IMR-90 (cell line): Measurements from ENCODE around the gene STK10. TPM values are rescaled to one million over a fixed set of nuclear protein-coding genes. Genes with fewer than 3 reads are reported as not detected.
"Not testable (repeated sequence)": the region's sequence is repeated elsewhere in the genome, so short reads cannot be mapped to it uniquely, and the experiment has no call there.

Experiments used
- ATAC-seq: fragments of 200-7000 bp; cut with Tn5 transposase; 2 replicates; pipeline ENCODE4 v1.9.1; 2020; ENCODE audit warnings: low read depth, mild to moderate bottlenecking, moderate library complexity
- BruUV-seq: library from RNA; stranded (reverse); fragments of 400-500 nt; replicated peaks from 2 replicates; lab custom pipeline; 2021; lab: Mats Ljungman, UMichigan
- CTCF ChIA-PET: fragments of 300-600 bp; formaldehyde crosslinking; extraction: SDS; loops from one replicate; lab custom pipeline; 2021; ENCODE audit warnings: antibody characterized with exemption; lab: Yijun Ruan, JAX
- POLR2A ChIA-PET: fragments of 300-600 bp; sonication (Branson Sonifier 250); formaldehyde crosslinking; loops from one replicate; lab custom pipeline; 2022; ENCODE audit warnings: antibody characterized with exemption; ENCODE audit not compliant: unreplicated experiment; lab: Charles Lee
- DNase-seq: peaks from one replicate; pipeline ENCODE4 v3.0.0; 2013
- H2AFZ ChIP-seq: replicated peaks from 2 replicates; pipeline ENCODE3; 2013; ENCODE audit warnings: low read length, mild to moderate bottlenecking; ENCODE audit not compliant: poor library complexity
- H2AK5ac ChIP-seq: 2 replicates; pipeline ENCODE4 v1.6.1; 2013; ENCODE audit warnings: low read depth, low read length, inconsistent platforms
- H2AK9ac ChIP-seq: replicated peaks from 2 replicates; pipeline ENCODE3; 2013; ENCODE audit warnings: mild to moderate bottlenecking, low read depth, low read length, moderate library complexity; ENCODE audit not compliant: poor library complexity
- H2BK120ac ChIP-seq: 2 replicates; pipeline ENCODE4 v1.6.1; 2013; ENCODE audit warnings: low read depth, low read length, inconsistent platforms
- H2BK15ac ChIP-seq: 3 replicates; pipeline ENCODE4 v1.6.1; 2013; ENCODE audit warnings: low read depth, low read length, inconsistent platforms
- H2BK20ac ChIP-seq: 2 replicates; pipeline ENCODE4 v1.6.1; 2013; ENCODE audit warnings: low read depth, mild to moderate bottlenecking, inconsistent platforms, low read length, moderate library complexity
- H2BK5ac ChIP-seq: 2 replicates; pipeline ENCODE4 v1.6.1; 2013; ENCODE audit warnings: mild to moderate bottlenecking, low read depth, low read length, inconsistent platforms; ENCODE audit not compliant: poor library complexity, severe bottlenecking
- H3K14ac ChIP-seq: replicated peaks from 2 replicates; pipeline ENCODE4 v1.6.1; 2013; ENCODE audit warnings: low read depth, low read length, inconsistent platforms
- H3K18ac ChIP-seq: 2 replicates; pipeline ENCODE4 v1.6.1; 2013; ENCODE audit warnings: low read depth, low read length, control low read depth
- H3K23ac ChIP-seq: 2 replicates; pipeline ENCODE4 v1.6.1; 2013; ENCODE audit warnings: low read depth, low read length, inconsistent platforms
- H3K27ac ChIP-seq: 2 replicates; pipeline ENCODE4 v1.5.1; 2013; ENCODE audit warnings: mild to moderate bottlenecking, control low read depth, low read length; ENCODE audit not compliant: insufficient read depth
- H3K27me3 ChIP-seq: 2 replicates; pipeline ENCODE4 v1.6.1; 2013; ENCODE audit warnings: low read length; ENCODE audit not compliant: control insufficient read depth, insufficient read depth
- H3K36me3 ChIP-seq: 2 replicates; pipeline ENCODE4 v1.6.1; 2013; ENCODE audit warnings: low read length, mixed read lengths; ENCODE audit not compliant: control insufficient read depth, insufficient read depth
- H3K4ac ChIP-seq: 2 replicates; pipeline ENCODE4 v1.6.1; 2013; ENCODE audit warnings: low read depth, low read length, inconsistent platforms
- H3K4me1 ChIP-seq: 2 replicates; pipeline ENCODE4 v1.6.1; 2013; ENCODE audit warnings: low read length, mixed read lengths; ENCODE audit not compliant: control insufficient read depth, insufficient read depth
- H3K4me2 ChIP-seq: 2 replicates; pipeline ENCODE4 v1.6.1; 2013; ENCODE audit warnings: low read depth, mild to moderate bottlenecking, control low read depth, low read length, moderate library complexity
- H3K4me3 ChIP-seq: 2 replicates; pipeline ENCODE4 v1.5.1; 2013; ENCODE audit warnings: low read depth, mild to moderate bottlenecking, control low read depth, low read length, moderate library complexity; ENCODE audit not compliant: insufficient read depth
- H3K56ac ChIP-seq: 2 replicates; pipeline ENCODE4 v1.6.1; 2013; ENCODE audit warnings: low read length, inconsistent platforms; ENCODE audit not compliant: insufficient read depth; ENCODE audit errors: extremely low read depth
- H3K79me1 ChIP-seq, 2 experiments: 2 replicates each; pipeline ENCODE4 v1.6.1; 2013; ENCODE audit warnings: low read length in 2 of 2, inconsistent platforms in 1 of 2, low read depth in 1 of 2
- H3K9ac ChIP-seq: 2 replicates; pipeline ENCODE4 v1.6.1; 2013; ENCODE audit warnings: low read depth, low read length, control low read depth
- H3K9me1 ChIP-seq: 2 replicates; pipeline ENCODE4 v1.6.1; 2013; ENCODE audit warnings: low read length, inconsistent platforms; ENCODE audit not compliant: insufficient read depth
- H3K9me3 ChIP-seq: 2 replicates; pipeline ENCODE4 v1.6.1; 2013; ENCODE audit warnings: low read length; ENCODE audit not compliant: control insufficient read depth, insufficient read depth
- H4K20me1 ChIP-seq: 2 replicates; pipeline ENCODE4 v1.6.1; 2013; ENCODE audit warnings: low read length, inconsistent platforms; ENCODE audit not compliant: insufficient read depth
- H4K5ac ChIP-seq: 2 replicates; pipeline ENCODE4 v1.6.1; 2013; ENCODE audit warnings: mild to moderate bottlenecking, low read depth, low read length, control low read depth
- H4K8ac ChIP-seq, 2 experiments: 2 replicates each; pipeline ENCODE4 v1.6.1; 2013; ENCODE audit warnings: low read depth in 2 of 2, low read length in 2 of 2, control low read depth in 1 of 2, inconsistent platforms in 1 of 2
- H4K91ac ChIP-seq: 2 replicates; pipeline ENCODE4 v1.6.1; 2013; ENCODE audit warnings: low read depth, low read length, inconsistent platforms; ENCODE audit not compliant: insufficient read depth
- FOS ChIP-seq: fragments of 150-350 bp; IDR thresholded peaks from 2 replicates; pipeline ENCODE4 v1.6.1; 2016; ENCODE audit warnings: low read depth, low read length
- MAZ ChIP-seq: IDR thresholded peaks from 2 replicates; pipeline ENCODE4 v1.6.1; 2012; ENCODE audit warnings: low read depth, mild to moderate bottlenecking, low read length, improper control_type of control experiment, moderate library complexity, borderline replicate concordance
- whole genome bisulfite sequencing, 2 experiments: methylation state at CpG; one replicate each; pipeline versions ENCODE4 v1.1.5 to v1.1.7; 2013; ENCODE audit warnings: missing lambda C conversion rate in 2 of 2; ENCODE audit not compliant: insufficient read length in 1 of 2; ENCODE audit errors: extremely low coverage in 2 of 2; 5-methylcytosine and 5-hydroxymethylcytosine counted together
- dilution Hi-C: fragments of 300-500 bp; cut with HindIII; formaldehyde crosslinking; loops from one replicate; pipeline ENCODE4 v1.14.3; 2018; ENCODE audit warnings: low sequenced_read_pairs; ENCODE audit not compliant: unreplicated experiment
- in situ Hi-C: fragments of 300-500 bp; cut with MboI; formaldehyde crosslinking; loops from 3 replicates; pipeline ENCODE4 v1.14.3; 2019; ENCODE audit warnings: low sequenced_read_pairs, inconsistent platforms, mixed read lengths
- intact Hi-C: fragments of 100-400 bp; cut with micrococcal nuclease; formaldehyde crosslinking; loops from 2 replicates; pipeline ENCODE4 v1.10.0; 2022
- polyA plus RNA-seq, 3 experiments: library from polyadenylated mRNA; depleted of rRNA; stranded (reverse); fragments of >200 nt; gene quantifications; 2 replicates each; pipeline ENCODE4 v1.2.3, GENCODE V29; 2012; ENCODE audit warnings: low replicate concordance in 1 of 3
- total RNA-seq: library from RNA; depleted of rRNA; stranded (reverse); fragments of >200 nt; gene quantifications from 2 replicates; pipeline ENCODE4 v1.2.3, GENCODE V29; 2012

STK10 gene
- total and polyA plus RNA-seq, 2 of the 4 experiments (the other 2 are of a cell fraction): 15.4 to 18.5 TPM

DNA sequence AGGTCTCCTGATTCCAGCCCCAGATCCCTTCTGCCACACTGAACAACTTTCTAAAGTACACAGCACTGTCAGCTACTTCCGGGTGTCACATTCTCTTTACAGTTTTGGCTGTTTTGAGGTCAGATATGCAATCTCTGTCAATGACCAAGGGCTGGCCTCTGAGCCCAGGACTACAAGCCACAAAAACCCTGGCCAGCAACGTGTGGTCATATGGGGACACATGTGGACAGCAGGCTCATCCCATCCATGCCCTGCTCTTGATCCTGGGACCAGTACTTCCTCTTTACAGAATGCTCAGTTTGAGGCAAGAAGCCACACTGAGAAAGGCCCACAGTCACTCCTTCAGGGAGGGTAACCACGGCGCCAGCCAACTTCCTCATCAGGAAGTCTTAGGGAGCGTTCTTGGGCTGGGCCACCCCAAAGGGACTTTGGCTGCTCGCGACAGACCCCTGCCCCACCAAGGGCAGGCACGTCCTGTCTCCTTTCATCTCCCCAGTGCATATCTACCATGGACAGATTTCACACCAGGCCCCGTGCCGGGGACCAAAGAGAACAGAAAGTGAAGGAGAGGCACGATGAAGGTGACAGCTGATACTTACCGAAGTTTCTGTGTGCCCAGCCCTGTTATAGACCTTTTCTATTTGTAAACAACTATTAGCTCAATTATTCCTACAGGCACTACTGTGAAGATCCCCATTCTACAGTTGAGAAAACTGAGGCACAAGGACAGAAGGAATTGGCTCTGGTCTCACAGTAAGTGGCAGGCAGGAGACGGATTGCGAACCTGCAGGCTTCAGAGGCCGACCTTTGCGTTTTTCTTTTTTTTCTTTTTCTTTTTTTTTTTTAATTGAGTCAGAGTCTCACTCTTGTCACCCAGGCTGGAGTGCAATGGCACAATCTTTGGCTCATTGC, 37.3 kb downstream of the STK10 start (continued):
- TF ChIP-seq FOS: no peak
- TF ChIP-seq MAZ: no peak

DNA sequence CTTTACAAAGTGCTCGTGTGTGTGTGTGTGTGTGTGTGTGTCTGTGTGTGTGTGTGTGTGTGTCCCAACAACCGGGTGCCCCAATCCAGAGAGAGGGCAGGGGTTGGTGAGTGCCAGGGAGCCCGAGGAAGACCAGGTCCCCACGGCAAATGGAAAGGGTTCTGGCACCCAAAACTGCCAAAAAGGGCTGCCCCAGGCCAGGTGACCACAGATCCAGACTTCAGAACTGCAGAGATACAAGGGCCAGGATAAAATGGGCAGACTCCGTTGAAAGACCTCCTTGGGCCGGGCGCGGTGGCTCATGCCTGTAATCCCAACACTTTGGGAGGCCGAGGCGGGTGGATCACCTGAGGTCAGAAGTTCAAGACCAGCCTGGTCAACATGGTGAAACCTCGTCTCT, 38.5 kb downstream of the STK10 start:
- WGBS, 2 experiments: 58% methylated on average over 2 of the region's 11 CpGs; no CpG with 5 or more reads in 1 of the 2 experiments
- dilution Hi-C loops: not testable (repeated sequence)

More for the DNA sequence above, 38.5 kb downstream of the STK10 start:
- H2BK15ac ChIP-seq, DNase-seq, H3K4me3 ChIP-seq, H3K56ac ChIP-seq, H4K91ac ChIP-seq, in situ Hi-C loops, H3K18ac ChIP-seq, BruUV-seq, intact Hi-C loops, H3K9ac ChIP-seq, CTCF ChIA-PET, H3K27me3 ChIP-seq, H3K27ac ChIP-seq, ATAC-seq, H3K4me2 ChIP-seq, POLR2A ChIA-PET, H3K23ac ChIP-seq, H3K14ac ChIP-seq, H2AK5ac ChIP-seq, H4K5ac ChIP-seq, H3K9me3 ChIP-seq: not testable (repeated sequence)
- Histone ChIP-seq H3K9me1 (peaks cover 14% of the 10 kb centered on the region; the same call in 1 of the 2 replicates), H2AFZ (peak overlapping the region; percentile 40), H2BK5ac (peak overlapping the region; percentile 42), H2AK9ac (peak overlapping the region; percentile 86), H2BK120ac (peak overlapping the region; percentile 20; the same call in 1 of the 2 replicates), H3K4me1 (peaks cover 13% of the 10 kb centered on the region), H4K20me1 (peaks cover 17% of the 10 kb centered on the region), H2BK20ac (peak overlapping the region; percentile 39; the same call in 1 of the 2 replicates), H4K8ac (peak overlapping the region in 1 of 2 experiments; percentile 26; a peak in 1 of 4 replicates), H3K79me1 (peaks cover 32 to 75% of the 10 kb centered on the region in 2 experiments), H3K4ac (peak overlapping the region; percentile 14; the same call in 1 of the 2 replicates), H3K36me3 (peaks cover 12% of the 10 kb centered on the region)
